Left lobe of liver (tissue), 2 donors: ENCODE data around the gene COL5A2. TPM values are rescaled to one million over a fixed set of nuclear protein-coding genes. Genes with fewer than 3 reads are reported as not detected.

Source experiments
- ATAC-seq: fragments of 200-7000 bp; cut with Tn5 transposase; one replicate; pipeline ENCODE4 v1.9.1; 2020; ENCODE audit warnings: mild to moderate bottlenecking, moderate library complexity
- DNase-seq: peaks from one replicate; pipeline ENCODE4 v3.0.0-alpha.2; 2020; ENCODE audit warnings: low spot score
- total RNA-seq: library from RNA; stranded (reverse); gene quantifications from one replicate; pipeline ENCODE4 v1.2.1, GENCODE V29; 2021
- donor health status: DM: no; HTN: no; CAD: no; lungs with moderate emphysema.
- donor health status: DM: no; HTN: yes; CAD: no.

COL5A2 gene
- total RNA-seq, 1 donor from 2014 or later = 6.1 TPM

DNA sequence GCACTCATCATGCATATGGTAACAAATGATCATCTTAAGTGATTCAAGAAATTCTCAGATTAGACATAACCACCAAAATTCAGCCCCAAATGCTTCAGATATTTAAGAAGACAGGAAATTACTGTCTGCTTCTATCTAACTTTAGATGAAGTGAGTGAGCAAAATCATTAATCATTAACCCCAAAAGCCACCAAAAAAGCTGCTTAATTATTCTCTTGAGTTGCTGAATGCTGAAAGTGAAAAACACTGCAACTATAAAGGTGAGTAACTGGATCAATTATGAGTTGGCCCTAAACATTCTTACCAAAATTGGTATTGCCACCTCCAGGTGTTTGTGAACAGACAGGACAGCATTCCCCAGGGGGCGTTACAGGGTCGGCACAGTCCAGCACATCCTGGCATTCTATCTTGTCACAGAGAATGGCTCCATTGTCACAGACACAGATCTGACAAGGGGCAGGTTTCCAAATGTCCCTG, 69.6 kb downstream of the COL5A2 start:
- DNase-seq (no peak), ATAC-seq (peak; percentile 81)

DNA sequence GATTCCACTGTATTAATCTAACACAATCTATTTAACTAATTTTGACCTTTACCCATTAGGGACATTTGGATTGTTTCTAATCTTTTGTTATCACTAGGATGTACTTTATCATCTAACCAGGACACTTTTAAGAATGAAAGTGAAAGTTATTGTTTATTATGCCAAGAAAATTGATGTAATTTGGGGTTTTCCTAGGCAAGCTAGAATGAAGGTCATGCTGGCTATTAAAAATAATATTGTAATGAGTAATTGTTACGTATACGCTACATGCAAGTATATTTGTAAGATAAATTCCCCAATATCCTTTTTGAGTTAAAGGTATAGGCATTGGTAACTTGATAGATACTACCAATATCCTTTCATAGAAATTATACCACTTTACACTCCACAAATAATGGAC, 74.6 kb downstream of the COL5A2 start:
- DNase-seq (no peak), ATAC-seq (peak; percentile 52)

DNA sequence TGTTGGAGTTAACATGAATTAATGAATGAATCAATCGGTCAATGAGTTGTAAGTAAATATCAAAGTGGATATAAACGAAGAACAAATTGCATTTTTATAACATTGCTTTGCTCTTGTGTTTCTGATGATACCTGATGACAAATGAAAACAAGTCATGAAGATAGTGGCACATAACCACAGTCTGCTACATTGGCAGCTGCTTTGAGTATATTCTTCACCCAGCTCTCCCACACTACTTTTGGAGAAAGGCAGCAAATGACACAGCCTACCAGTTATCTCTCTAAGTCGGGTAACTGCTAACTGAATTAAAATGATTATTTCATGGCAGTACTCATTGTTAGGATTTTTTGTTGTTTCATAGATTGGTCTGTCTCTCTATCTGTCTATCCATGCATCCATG, 76.8 kb downstream of the COL5A2 start:
- no peak for ATAC-seq

DNA sequence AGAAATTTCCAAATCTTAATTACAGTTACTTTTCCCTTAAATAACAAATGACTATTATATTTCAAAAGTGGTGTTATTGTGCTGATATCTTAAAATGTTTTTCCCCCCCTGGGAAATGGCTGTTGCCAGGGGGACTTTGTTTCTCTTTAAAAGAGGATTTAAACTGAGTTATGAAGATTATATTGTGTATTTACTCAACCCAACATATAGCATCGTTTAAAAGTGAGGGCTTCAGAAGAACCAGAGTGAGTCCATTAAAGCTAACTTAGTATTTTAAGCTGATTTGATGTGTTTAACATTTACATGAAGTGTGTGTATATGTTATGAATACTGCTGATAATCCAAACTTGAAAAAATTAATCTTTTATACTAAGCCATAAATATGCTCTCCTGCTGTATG, 81.6 kb downstream of the COL5A2 start:
- DNase-seq (no peak), ATAC-seq (no peak)

More for the DNA sequence above, 76.8 kb downstream of the COL5A2 start:
- no peak for DNase-seq

DNA sequence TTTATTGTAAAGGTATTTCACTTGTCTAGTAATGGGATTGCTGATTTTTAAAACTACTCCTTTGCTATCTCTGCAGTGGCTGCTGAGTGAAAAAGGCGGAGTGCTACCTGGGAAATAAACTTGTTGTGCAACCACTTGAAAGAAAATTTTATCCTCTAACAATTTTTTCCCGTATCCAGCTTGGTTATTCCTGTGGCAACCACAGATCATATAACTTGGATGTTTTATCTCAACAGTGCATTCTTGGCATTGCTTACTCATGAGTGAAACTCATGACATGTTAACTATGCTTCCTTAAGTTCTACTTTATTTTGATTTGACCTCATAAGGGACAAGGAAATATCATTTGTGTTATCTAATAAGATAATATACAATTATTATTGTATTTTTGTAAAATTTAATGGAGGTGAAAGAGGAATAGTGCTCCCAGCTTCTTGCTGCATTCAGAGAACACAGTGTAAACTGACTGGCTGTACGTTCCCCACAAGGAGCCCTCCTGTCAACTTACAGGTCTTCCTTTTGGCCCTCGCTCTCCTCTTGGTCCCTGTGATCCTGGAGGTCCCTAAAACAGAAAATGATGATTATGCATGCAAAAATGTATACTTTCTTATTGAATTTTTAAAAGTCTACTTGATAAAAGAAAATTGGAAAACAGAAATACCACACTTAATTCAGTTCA, 82.7 kb downstream of the COL5A2 start:
- ATAC-seq (no peak), DNase-seq (no peak)

DNA sequence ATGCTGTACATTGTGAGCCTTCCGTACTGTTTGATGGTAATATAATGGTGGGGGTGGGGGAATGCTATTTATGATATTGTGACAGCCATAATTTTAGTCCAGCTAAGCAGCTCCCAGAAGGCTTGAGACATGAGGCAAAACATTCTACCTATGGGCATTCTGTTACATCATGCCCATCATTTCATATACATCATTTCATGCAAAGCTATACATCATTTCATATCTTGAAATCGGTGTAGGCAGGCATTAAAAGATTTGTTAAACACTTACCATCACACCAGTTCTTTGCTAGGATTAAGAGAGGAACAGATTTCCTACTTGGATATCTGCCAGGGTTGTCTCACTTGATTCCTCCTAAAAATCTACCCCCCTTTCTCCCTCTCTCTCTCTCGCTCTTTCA, 84.5 kb downstream of the COL5A2 start:
- no peak for DNase-seq
- no peak for ATAC-seq

DNA sequence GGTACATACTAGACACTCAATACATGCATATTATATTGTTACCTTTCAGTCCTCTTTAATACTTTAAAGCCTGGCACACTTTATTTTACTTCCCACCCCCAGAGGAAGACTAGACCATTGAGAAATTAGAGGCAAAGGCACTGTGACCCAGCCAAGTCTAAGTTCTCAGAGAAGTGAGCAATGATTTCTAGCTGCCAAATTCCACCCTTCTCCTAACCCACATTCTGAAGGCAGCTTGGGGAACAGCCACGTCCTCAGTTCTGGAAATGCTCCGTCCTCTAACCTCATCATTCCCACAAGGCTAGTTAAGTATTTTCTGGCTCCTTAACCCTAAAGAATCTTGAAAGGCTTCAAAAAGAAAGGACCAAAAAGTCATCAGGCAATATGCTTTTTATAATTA, 86.6 kb downstream of the COL5A2 start:
- ATAC-seq = no peak
- no peak for DNase-seq

DNA sequence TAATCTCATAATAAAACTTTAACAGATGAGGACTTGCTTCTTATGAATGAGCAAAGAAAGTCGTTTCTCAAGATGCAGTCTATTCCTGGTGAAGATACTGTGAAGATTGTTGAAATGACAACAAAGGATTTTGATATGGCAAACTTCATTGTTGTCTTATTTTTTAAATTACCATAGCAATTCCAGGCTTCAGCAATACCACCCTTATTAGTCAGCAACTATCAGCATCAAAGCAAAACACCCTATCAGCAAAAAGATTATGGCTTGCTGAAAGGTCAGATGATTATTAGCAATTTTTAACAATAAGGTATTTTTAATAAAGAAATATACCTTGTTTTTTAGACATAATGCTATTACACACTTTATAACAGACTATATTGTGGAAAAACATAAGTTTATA, 88.3 kb downstream of the COL5A2 start:
- DNase-seq (no peak), ATAC-seq (no peak)

DNA sequence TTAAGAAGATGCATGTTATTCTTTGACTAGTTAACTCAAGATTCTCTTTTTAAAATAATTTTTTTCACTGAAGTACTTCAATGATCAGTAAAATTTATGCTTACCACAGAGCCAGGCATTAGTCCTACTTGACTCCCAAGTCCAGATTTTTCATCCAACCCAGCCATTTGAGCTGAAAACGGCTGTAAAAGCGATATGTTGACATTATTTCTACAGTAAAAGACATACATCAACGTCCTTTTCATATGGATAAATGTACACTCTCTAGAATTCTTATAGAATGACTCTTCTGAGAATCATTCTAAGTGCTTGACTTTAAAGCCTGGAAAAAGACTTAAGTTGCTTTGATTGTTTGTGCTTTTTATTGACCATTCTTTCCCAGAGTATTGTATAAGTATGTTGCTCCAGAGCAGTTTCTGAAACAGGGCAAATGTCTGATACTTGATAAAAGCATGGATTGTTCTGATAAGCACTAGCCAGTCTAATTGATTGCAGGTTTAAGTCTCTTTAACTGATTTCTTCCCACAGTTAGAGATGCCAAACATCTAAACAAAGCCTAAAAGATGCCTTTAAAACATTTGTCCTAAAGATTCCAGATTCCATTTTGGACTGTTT, 90.9 kb downstream of the COL5A2 start:
- ATAC-seq (no peak), DNase-seq (no peak)

DNA sequence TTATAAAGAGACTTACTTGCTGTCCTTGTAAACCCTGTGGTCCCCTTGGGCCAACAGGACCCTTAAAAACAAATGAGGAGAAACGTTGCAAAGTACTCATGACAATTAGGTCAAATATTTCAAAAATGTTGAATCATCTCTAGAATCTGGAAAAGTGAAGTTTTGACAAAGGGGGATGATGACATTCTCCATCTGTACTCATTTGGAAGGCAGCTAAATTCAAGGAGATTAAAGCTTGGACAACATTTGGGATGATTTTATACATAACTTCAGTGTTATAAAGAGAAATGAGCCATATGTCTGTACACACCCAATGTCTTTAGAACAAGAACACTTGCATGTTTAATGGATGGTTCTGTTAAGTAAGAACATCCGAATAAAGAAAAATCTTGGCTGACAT, 92.9 kb downstream of the COL5A2 start:
- DNase-seq (no peak), ATAC-seq (no peak)

DNA sequence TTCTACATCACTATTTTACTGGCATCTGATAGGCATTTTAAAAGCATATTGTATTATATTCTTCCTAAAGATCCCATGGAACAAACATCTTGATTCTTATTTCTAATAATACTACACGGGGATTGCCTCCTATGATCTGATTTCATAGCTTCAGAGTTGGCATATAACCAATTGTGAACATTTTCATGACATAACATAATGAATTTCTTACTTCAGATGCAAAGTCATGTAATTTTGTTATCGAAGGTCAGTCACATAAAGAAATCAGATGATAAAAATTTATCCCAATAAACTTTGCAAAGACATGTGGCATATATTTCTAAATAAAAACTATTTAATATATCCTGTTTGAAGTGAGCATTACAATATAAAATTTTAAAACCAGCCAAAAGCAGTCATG, 93.3 kb downstream of the COL5A2 start:
- no peak for DNase-seq
- ATAC-seq = no peak

DNA sequence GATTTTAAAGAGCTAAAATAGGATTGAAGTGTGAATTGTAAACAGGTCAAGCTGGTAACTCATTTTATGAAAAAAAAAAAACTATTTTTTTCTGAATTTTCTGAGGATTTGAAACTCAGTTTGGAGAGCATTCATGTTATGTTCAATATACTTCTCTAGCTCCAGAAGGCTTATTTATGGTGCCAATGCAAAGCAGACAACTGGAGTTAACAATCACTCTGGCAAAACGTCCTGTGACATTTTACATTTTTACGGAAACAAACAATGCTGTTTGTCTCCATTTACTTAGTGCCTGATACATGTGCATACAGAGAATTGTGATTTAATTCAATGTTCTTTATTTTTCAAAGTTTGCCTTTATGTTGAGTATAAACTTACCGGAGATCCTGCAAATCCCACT, 96.0 kb downstream of the COL5A2 start:
- ATAC-seq (no peak), DNase-seq (no peak)

DNA sequence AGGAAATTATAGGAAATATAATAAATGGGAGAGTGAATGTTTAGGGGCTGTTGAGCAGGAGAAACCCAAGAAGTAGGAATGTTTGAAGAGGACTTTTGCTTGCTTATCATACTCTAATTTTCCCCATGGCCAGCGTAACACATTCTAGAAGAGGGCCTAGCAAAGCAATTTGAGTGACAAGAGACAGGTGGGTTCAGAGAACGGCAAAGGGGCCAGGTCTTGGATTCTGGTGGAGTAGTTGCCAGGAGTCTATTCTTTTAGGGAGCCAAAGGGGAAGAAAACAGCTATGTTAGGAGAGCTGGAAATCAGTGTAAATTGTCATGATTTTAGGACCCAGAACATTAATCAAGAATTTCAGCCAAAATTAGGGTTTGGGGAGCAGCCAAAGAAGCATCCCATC, 96.5 kb downstream of the COL5A2 start:
- ATAC-seq = no peak
- DNase-seq = no peak

DNA sequence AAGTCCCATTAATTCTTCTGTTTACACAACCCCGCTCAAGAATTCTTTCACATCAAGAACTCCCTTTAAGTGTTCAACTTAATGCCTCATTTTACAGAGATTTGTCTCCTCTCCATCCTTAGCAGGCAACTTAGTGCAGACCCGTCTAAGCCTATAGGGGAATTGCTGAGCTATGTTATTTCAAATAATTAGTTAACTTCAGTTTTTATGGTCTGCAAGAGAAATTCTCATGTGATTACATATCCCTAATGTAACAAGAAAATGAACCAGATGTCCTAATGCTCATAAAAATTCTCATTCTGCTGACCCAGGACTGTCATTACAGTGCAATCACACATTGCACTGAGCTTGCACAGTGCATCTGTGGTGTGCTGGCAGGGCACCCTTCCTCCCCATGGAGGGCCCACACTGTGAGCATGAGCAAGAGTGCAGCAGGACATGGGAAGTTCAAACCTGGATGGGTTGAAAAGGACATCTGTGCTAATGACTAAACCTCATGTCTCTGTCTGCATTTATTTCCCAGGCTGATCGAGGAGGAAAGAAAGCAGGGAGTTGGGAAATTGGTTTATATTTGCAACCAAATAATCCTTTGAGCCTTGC, 97.1 kb downstream of the COL5A2 start:
- DNase-seq (no peak), ATAC-seq (no peak)

DNA sequence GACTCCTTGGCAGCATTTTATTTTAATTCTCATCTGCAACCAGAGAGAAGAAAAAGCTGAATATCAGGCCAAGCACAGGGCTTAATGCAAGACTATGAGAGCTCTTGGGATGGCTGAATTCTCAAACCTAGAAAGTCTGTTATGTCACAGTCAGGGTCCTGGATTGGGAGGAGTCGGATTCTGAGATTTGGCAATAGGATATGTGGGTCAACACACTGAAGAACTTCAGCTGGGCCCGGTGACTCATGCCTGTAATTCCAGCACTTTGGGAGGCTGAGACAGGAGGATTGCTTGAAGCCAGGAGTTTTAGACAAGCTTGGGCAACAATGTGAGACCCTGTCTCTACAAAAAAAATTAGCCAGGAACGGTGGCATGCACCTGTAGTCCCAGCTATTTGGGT, 103.0 kb downstream of the COL5A2 start:
- ATAC-seq (no peak), DNase-seq (no peak)

DNA sequence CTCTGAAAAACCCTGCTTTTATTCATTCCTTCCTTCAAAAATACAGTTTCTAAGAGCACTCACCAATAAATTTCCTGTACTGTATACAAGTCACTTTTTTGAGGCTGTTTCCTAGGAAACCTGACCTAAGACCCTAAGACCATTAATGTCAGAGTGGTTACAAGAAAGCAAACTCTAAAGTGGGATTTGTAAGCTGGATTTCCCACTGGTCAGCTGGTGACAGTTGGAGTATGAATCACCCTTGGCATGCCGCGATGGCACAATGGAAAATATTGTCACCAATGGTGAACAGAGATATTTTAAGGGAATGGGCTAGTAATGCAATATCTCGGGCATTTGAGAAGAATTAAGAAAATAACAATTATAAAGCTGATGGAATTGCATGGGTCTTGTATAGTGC, 103.4 kb downstream of the COL5A2 start:
- no peak for DNase-seq
- no peak for ATAC-seq

DNA sequence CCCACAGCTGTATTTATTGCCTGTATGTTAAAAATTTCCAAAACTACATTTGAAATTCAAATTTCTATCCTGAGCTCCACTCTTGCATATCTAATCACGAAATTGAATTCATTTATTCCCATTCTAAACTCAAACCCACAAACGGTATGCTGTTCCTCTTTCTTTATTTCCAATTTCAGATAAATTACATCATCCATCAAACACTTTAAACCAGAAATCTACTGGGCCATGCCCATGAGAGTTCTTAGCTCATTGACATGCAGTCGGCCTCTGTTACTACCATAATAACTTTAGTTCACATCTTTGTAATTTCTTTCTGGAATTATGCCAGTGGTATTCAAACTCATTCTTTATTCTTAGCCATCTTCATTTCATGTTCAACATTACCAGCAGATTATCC, 105.1 kb downstream of the COL5A2 start:
- no peak for ATAC-seq

DNA sequence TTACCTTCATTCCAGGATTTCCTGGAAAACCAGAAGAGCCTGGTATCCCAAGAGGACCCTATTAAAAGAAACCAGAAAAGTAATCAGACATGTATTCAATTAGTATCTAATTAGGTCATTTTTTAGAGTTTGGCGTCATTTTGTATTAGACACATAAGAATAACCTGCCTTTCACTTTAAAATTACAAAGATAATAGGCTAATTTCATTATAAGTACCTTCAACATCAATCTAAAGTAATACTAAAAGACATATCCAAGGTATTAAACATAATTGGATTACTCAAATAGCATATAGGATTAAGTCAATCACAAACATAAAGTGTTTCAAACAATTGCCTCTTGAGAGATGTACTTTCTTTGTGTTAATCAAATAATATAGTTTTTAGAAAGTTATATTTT, 107.5 kb downstream of the COL5A2 start:
- DNase-seq (no peak), ATAC-seq (no peak)

More for the DNA sequence above, 105.1 kb downstream of the COL5A2 start:
- DNase-seq = no peak

DNA sequence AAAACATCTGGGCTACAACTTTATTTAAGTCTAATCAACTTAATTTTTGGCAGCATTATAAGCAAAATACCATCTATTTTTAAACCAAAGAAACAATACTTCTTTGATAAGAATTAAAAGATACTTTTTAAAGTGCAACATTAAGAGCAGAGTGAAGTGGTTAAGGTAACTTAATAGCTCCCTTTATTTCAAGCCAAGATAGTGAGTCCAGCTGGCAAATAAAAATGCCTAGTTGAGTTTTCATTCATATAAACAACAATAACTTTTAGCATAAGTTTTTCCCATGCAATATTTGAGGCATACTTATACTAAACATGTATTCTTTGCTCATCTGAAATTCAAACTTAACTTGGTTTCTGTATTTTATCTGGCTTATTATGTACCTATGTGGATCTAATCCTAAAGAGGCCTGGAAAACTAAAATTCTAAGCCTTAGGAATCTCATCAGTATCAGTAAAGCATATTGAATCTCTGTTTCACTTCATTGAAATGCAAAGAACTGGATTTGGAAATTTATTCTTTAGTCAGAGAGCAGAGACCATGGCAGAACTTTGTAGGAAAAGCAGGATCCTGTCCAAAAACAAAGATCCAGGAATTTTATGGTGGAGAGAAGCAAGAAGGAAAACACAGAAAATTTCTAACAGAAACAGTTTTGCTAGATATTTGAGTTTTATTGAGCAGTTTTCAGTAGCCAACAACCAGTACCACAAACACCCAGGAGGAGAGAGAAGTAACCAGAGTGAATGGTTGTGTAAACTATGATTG, 109.5 kb downstream of the COL5A2 start:
- ATAC-seq (no peak), DNase-seq (no peak)

DNA sequence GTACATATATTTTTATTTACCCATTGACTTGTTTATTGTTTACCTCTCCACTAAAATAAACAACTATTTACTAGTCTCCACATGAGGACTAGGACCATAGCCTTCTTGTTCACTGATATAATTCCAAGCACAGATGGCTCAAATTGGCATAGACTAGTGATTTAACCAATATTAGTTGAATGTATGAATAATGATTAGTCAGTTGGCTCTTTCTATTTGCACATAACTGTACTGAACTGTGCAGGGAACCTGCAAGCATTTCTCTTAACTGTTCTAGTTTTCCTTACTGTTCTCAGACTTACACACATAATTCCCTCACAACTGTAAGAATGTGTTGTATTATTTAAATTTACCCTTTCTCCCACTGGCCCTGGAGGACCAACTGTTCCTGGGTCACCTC, 113.5 kb downstream of the COL5A2 start:
- ATAC-seq (no peak), DNase-seq (no peak)

DNA sequence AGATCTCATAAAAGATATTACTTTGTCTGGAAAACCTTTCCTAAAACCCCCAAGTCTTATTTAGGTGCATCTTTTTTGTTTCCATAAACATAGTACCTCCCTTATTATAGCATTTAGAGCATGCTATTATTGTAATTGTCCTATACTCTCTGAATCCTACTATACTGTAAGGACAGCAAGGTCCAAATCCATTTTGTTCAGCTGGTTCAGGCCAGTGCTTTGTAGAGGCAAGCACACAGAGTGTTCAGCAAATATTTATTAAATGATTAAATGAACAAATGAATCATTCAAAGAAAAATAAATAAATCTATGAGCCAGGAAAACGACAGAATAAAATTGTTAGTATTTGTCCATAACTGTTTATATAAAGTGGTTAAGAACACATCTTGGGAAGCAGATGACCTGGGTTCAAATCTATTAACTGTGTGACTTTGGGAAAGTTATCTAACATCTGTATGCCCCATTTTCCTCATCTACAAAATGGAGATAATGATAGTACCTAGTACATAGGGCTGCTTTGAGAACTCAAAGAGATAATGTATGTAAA, 119.4 kb downstream of the COL5A2 start:
- ATAC-seq (no peak), DNase-seq (no peak)
